Measurements from ENCODE around the gene ZNF554. TPM values are rescaled to one million over a fixed set of nuclear protein-coding genes. Genes with fewer than 3 reads are reported as not detected.

Gene ZNF554
- total and polyA plus RNA-seq, 9 donors, result 4.9 to 10.5 (median 7.2) TPM

DNA sequence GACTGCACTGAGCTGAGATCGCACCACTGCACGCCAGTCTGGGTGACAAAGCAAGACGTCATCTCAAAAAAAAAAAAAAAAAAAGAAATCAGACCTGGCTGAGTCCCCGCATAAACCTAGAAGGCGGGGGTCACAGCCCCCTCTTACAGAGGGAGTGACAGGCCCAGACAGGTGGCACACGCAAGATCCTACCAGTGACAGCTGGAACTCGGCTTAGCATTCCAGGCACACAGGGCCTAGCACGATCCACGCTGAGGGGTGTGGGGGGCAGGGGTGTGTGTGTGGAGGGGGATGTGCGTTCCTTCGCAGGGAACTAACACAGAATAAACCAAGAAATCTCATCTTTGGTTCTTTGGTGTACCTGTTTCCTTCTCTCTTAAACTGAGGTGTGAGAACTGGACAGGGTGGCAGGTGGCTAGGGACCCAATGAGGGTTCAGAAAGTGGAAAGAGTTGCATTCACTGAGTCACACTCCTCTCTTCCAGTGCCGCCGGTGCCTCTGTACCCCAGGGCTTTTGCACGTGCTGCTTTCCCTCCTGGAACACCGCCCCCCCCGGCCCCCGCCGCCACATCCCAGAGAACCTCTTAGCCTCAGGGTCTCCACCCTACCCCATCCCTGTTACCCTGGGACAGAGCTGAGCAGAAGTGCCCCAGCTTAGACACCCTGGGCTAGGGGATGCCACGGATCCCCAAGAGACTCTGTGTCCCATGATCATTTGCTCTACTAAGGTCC, 41.5 kb upstream of the ZNF554 start:
- TF ChIP-seq POLR2A (IDR thresholded peaks at IDR 0.05), result no peak
- no peak for TF ChIP-seq EP300 (IDR thresholded peaks at IDR 0.05)
- TF ChIP-seq, protein P1, sequence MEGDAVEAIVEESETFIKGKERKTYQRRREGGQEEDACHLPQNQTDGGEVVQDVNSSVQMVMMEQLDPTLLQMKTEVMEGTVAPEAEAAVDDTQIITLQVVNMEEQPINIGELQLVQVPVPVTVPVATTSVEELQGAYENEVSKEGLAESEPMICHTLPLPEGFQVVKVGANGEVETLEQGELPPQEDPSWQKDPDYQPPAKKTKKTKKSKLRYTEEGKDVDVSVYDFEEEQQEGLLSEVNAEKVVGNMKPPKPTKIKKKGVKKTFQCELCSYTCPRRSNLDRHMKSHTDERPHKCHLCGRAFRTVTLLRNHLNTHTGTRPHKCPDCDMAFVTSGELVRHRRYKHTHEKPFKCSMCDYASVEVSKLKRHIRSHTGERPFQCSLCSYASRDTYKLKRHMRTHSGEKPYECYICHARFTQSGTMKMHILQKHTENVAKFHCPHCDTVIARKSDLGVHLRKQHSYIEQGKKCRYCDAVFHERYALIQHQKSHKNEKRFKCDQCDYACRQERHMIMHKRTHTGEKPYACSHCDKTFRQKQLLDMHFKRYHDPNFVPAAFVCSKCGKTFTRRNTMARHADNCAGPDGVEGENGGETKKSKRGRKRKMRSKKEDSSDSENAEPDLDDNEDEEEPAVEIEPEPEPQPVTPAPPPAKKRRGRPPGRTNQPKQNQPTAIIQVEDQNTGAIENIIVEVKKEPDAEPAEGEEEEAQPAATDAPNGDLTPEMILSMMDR (IDR thresholded peaks at IDR 0.05), result no peak
- intact Hi-C loops (cut with DNase I), result no loop called here
- 83 to 88% (median 87%) methylated on average over 19 of the region's 19 CpGs for WGBS, 3 donors
- Histone ChIP-seq H3K9me3 (no peaks in the 10 kb centered on the region), H3K36me3 (no peaks in the 10 kb centered on the region), H3K4me1 (ENCODE audit: insufficient read depth) (peaks cover 2% of the 10 kb centered on the region), H3K4me3 (no peak overlapping the region), H3K27ac (no peak overlapping the region), H3K27me3 (no peaks in the 10 kb centered on the region)
- no peak for DNase-seq

DNA sequence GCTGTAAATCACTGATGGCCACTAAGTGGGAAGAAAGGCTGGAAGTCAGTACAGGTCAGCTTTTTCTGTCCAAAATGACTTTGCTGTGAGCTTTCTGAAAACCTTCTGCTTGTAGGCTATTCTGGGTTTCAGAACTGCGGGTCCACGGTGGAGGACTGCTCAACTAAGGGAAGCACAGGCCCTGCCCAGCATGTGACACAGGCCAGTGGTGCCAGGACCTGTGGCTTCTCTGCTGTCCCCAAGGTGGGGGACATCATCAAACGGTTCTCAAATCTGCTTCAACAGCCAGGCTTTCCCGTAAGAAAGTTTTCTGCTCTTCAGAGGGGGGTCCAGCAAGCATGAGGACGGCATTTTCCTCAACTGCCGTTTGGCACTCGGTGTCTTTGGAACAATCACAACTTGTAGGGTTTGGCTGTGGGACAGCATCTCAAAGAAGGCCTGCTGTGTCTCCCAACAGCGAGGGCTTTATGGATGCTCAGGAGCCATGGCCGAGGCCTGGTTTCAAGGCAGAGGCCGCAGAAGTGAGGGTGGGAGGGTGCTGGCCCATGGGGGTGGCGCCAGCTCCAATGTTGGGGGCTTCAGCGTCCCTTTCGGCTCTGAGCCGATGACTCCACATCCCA, 40.4 kb upstream of the ZNF554 start:
- intact Hi-C loops (cut with DNase I), result no loop called here
- H3K9me3 ChIP-seq, result no peaks in the 10 kb centered on the region

DNA sequence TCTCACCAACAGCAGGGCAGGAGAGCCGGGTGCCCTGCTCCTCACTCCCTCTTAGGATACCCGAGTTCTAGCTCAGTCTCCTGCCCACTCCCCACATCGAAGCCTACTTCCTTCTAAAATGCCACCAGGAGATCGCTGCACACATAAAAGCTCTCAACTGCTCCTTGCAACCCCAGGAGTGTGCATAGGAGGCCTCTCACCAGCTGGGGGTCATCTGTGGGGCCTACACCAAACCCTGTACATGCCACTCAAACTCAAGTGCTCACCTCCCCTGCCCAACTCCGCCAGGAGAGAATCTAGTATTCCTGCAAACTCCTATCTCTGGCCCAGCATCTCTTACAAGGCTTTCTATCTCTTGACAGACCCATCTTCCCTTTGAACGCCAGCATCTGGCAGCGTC, 39.4 kb upstream of the ZNF554 start:
- H3K4me3 ChIP-seq, result no peak overlapping the region
- TF ChIP-seq EP300 (IDR thresholded peaks at IDR 0.05), result no peak
- TF ChIP-seq POLR2A (IDR thresholded peaks at IDR 0.05), result no peak
- TF ChIP-seq, protein P1 (IDR thresholded peaks at IDR 0.05), result no peak
- peaks cover 2% of the 10 kb centered on the region for H3K4me1 ChIP-seq (ENCODE audit: insufficient read depth)
- H3K27me3 ChIP-seq, result no peaks in the 10 kb centered on the region
- H3K27ac ChIP-seq, result no peak overlapping the region
- H3K9me3 ChIP-seq, result no peaks in the 10 kb centered on the region
- WGBS, 3 donors, result 80 to 85% (median 84%) methylated on average over 7 of the region's 7 CpGs
- no peaks in the 10 kb centered on the region for H3K36me3 ChIP-seq
- DNase-seq, result no peak
- intact Hi-C loops (cut with DNase I), result no loop called here

More for the DNA sequence above, 40.4 kb upstream of the ZNF554 start:
- DNase-seq, result no peak
- 64 to 67% (median 67%) methylated on average over 14 of the region's 14 CpGs for WGBS, 3 donors
- TF ChIP-seq EP300 (IDR thresholded peaks at IDR 0.05) (no peak), POLR2A (IDR thresholded peaks at IDR 0.05) (no peak)
- TF ChIP-seq, protein P1 (IDR thresholded peaks at IDR 0.05), result no peak
- no peak overlapping the region for H3K27ac ChIP-seq
- no peak overlapping the region for H3K4me3 ChIP-seq
- no peaks in the 10 kb centered on the region for H3K36me3 ChIP-seq
- no peaks in the 10 kb centered on the region for H3K27me3 ChIP-seq
- peaks cover 2% of the 10 kb centered on the region for H3K4me1 ChIP-seq (ENCODE audit: insufficient read depth)

DNA sequence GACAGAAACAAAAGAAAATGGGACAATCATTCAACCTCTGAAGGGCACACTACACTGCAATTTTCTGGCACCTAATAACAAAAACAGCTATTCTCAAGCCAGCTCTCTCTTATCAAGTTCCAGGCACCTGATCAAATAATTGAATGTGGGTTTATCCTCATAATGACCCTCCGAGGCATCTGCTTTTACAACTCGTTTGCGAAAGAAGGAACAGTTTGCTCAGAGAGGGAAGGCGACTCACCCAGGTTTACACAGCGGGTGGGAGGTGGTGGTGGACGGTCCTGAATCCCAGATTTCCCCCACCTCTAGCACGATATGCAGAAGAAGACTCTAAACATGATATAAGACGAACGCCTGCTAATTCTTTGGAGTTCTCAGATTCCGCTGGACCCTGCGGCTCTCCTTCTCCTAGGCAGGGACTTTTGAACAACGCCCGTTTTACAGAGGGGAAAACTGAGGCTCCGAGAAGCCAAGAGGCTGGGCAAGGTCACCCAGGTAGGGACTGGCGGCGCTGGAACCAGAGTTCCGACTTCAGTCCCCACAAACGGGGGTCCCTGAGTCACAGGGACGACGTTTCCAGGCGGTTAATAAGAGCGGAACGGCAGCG, 37.2 kb upstream of the ZNF554 start:
- Histone ChIP-seq H3K9me3 (no peaks in the 10 kb centered on the region), H3K36me3 (no peaks in the 10 kb centered on the region), H3K4me1 (ENCODE audit: insufficient read depth) (peaks cover 2% of the 10 kb centered on the region), H3K4me3 (peak overlapping the region; percentile 69), H3K27me3 (no peaks in the 10 kb centered on the region), H3K27ac (peak overlapping the region; percentile 79 to 85)
- no peak for TF ChIP-seq EP300 (IDR thresholded peaks at IDR 0.05)
- intact Hi-C loops (cut with DNase I), result no loop called here
- DNase-seq, result no peak
- WGBS, 3 donors, result 1% methylated on average over 23 to 24 of the region's 24 CpGs
